SHP77 (cell line): ENCODE measurements around the gene ZNF354B.
"Not testable (repeated sequence)": the region's sequence is repeated elsewhere in the genome, so short reads cannot be mapped to it uniquely, and the experiment has no call there.

Experiments used
- DNase-seq, 2 experiments: peaks; one replicate each; lab custom pipeline; 2025; lab: John Stamatoyannopoulos, UW

ZNF354B gene

GRCh38 chr5:178883115-178883694 is 23.5 kb downstream of the ZNF354B start:
- DNase-seq, result not testable (repeated sequence)

GRCh38 chr5:178883815-178884430 is 24.2 kb downstream of the ZNF354B start:
- DNase-seq, result no peak

- peak; percentile 10 to 38 for DNase-seq
Observed at GRCh38 chr5:178895615-178896571, 36.1 kb downstream of the ZNF354B start, which contains the start of gene ZFP2. Gene ZFP2, plus strand, starts transcription at chr5:178895913. Its CDS starts 35,401 bp downstream, at chr5:178931314.

GRCh38 chr5:178899289-178899688 is 39.5 kb downstream of the ZNF354B start:
- DNase-seq, result no peak

- DNase-seq, result no peak
Observed at GRCh38 chr5:178902849-178903248, 43.1 kb downstream of the ZNF354B start.

- no peak for DNase-seq
Observed at GRCh38 chr5:178931846-178932760, 72.3 kb downstream of the ZNF354B start.
